Measurements from ENCODE around the gene GJD2.
A peak's percentile ranks its signal among the peaks of the same experiment; 100 is the strongest.

GJD2 gene

GRCh38 chr15:34789326-34789725 lies 34.5 kb upstream of the GJD2 start:
- no peak for TF ChIP-seq GATA3 (IDR thresholded peaks at IDR 0.05; ENCODE audit: low read depth, low read length)
- no peak for TF ChIP-seq GATA2 (IDR thresholded peaks at IDR 0.05; ENCODE audit: low read depth, low read length)

- TF ChIP-seq GATA2 (IDR thresholded peaks at IDR 0.05; ENCODE audit: low read depth, low read length) (no peak), GATA3 (IDR thresholded peaks at IDR 0.05; ENCODE audit: low read depth, low read length) (no peak)
These were observed 31.4 kb upstream of the GJD2 start for GRCh38 chr15:34786206-34786605.

DNA sequence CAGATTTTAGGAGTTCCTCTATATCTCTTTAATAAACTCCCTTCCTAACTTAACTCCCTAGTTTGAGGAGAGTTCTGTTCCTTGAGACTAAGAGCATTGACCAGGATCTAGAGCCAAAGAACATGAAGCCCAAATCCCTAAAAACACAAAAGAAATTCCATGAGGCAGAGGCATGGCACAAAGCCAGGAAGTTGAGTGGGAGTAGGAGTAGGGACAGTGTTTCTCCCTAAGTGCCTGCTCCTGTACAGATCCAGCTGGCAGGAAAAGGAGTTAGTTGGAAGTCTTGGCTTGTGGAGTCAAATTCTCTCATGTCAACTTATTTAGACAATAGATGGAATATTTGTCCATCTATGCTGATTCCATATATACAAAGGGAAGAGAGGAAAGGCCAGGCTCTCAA lies 29.2 kb upstream of the GJD2 start:
- TF ChIP-seq GATA3 (IDR thresholded peaks at IDR 0.05; ENCODE audit: low read depth, low read length), result no peak
- no peak for TF ChIP-seq GATA2 (IDR thresholded peaks at IDR 0.05; ENCODE audit: low read depth, low read length)

GRCh38 chr15:34783431-34783830 lies 28.6 kb upstream of the GJD2 start:
- TF ChIP-seq GATA3 (IDR thresholded peaks at IDR 0.05; ENCODE audit: low read depth, low read length) (no peak), GATA2 (IDR thresholded peaks at IDR 0.05; ENCODE audit: low read depth, low read length) (no peak)

DNA sequence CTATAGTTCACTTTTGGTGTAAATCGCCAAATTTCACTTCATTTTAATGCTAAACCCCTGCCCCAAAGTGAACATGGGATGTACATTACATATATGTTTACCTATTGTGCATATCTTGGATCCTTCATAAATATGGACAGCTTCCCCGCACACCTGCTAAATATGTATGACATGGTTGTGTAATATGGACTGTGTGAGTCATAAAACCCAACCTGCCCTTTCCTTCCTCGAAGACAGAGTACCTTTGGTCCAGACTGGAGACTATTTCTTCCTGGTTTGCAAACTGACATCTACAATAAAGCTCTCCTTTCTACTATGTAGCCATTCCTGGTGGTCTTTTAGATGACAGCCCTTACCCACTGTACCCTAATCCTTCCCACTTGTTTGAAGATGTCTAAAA lies 28.1 kb upstream of the GJD2 start:
- TF ChIP-seq GATA3 (IDR thresholded peaks at IDR 0.05; ENCODE audit: low read depth, low read length) (no peak), GATA2 (IDR thresholded peaks at IDR 0.05; ENCODE audit: low read depth, low read length) (no peak)

- no peak for TF ChIP-seq GATA2 (IDR thresholded peaks at IDR 0.05; ENCODE audit: low read depth, low read length)
- TF ChIP-seq GATA3 (IDR thresholded peaks at IDR 0.05; ENCODE audit: low read depth, low read length), result no peak
These were observed 25.9 kb upstream of the GJD2 start for GRCh38 chr15:34780725-34781124.

- TF ChIP-seq GATA3 (IDR thresholded peaks at IDR 0.05; ENCODE audit: low read depth, low read length), result no peak
- TF ChIP-seq GATA2 (IDR thresholded peaks at IDR 0.05; ENCODE audit: low read depth, low read length), result no peak
These were observed 21.9 kb upstream of the GJD2 start for GRCh38 chr15:34776606-34777105.

- TF ChIP-seq GATA3 (IDR thresholded peaks at IDR 0.05; ENCODE audit: low read depth, low read length), result no peak
- TF ChIP-seq GATA2 (IDR thresholded peaks at IDR 0.05; ENCODE audit: low read depth, low read length), result no peak
These were observed 19.1 kb upstream of the GJD2 start for GRCh38 chr15:34773917-34774316.

DNA sequence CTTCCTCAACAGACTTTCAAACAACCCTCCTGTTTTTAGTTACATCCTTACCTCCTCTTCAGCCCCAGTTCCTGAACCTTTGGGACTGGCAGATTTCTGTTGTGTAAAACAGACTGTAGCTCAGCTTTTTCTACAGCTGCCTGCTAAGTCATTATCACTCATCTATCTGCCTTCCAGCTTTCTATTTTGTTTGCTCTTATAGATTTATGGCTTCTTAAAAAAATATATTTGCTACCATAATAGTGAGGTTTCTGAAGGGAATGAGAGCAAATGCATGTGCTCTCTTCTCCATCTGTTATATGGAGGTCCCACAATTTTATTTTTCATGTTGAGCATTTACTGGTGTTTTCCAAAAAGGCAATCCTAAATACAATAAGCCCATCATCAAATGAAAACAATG lies 18.2 kb upstream of the GJD2 start:
- peak; percentile 36; the same call in 1 of the 2 replicates for TF ChIP-seq GATA2 (IDR thresholded peaks at IDR 0.05; ENCODE audit: low read depth, low read length)
- no peak for TF ChIP-seq GATA3 (IDR thresholded peaks at IDR 0.05; ENCODE audit: low read depth, low read length)

DNA sequence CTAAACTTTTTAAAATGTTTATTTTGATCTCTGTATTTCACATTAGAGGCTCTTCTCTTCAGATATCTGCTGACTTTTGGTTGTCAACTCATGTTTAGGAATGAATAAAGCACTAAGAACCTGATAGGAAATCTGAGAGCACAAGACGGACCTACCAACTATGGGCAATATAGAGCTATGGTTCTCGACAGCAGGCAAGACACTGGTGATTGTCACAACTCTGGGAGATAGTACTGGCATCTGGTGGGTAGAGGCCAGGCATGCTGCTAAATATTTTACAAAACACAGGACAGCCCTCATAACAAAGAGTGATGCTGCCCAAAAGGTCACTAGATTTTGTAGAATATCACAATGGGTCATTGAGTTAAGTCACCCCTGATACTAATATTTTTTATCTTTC lies 17.5 kb upstream of the GJD2 start:
- TF ChIP-seq GATA2 (IDR thresholded peaks at IDR 0.05; ENCODE audit: low read depth, low read length) (no peak), GATA3 (IDR thresholded peaks at IDR 0.05; ENCODE audit: low read depth, low read length) (no peak)

GRCh38 chr15:34769711-34770110 lies 14.9 kb upstream of the GJD2 start:
- TF ChIP-seq GATA3 (IDR thresholded peaks at IDR 0.05; ENCODE audit: low read depth, low read length), result no peak
- TF ChIP-seq GATA2 (IDR thresholded peaks at IDR 0.05; ENCODE audit: low read depth, low read length), result no peak

DNA sequence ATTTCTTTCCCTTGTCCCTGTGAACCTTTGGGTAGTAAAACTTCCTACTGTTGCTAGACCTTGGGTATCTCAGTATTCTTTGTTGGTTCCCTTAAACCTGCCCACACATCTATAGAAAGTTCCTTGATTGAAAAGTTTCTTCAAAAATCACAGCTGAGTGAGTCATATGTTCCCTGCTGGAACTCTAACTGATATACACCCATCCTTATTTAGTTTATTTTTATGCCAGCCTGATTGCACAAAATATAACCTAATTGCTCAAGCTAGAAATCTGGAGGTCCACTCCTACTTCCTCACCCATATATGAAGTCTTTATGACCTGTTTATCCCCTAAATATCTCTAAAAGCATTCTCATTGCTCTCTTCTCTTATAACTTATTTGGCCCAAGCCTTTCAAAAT lies 13.7 kb upstream of the GJD2 start:
- TF ChIP-seq GATA3 (IDR thresholded peaks at IDR 0.05; ENCODE audit: low read depth, low read length) (no peak), GATA2 (IDR thresholded peaks at IDR 0.05; ENCODE audit: low read depth, low read length) (no peak)

DNA sequence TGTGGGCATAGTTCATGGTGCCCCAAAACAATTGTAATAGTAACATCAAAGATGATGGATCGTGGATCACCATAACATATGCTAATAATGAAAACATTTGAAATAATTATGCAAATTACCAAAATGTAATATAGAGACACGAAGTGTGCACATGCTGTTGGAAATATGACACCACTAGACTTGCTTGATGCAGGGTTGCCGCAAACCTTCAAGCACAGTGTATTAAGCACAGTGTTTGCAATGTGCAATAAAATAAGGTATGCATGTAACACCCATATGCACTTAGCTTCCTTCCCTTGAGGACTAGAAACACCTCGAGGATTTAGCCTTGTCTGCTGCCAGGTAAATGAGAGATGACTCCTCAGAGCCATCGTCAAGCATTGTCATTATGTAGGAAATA lies 10.9 kb upstream of the GJD2 start:
- no peak for TF ChIP-seq GATA2 (IDR thresholded peaks at IDR 0.05; ENCODE audit: low read depth, low read length)

DNA sequence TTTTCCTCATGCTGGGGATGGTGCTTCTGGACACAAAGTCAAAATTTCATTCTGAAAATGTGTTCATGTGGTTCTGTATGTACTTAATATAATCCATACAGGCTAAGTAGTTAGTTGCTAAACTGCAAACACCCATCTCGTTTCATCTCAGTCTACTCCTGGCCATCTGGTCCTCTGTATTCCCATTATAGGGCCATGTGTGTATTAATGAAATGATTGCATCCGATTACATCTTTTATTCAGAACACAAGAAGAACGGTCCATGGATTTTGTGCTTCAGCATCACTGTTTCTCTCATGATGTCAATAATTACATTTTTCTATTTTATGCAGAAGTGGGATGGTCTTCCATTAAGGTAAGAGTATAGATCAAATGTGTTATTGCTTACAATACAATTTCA lies 6.1 kb upstream of the GJD2 start:
- TF ChIP-seq GATA3 (IDR thresholded peaks at IDR 0.05; ENCODE audit: low read depth, low read length) (peak; percentile 83), GATA2 (IDR thresholded peaks at IDR 0.05; ENCODE audit: low read depth, low read length) (peak; percentile 50)

DNA sequence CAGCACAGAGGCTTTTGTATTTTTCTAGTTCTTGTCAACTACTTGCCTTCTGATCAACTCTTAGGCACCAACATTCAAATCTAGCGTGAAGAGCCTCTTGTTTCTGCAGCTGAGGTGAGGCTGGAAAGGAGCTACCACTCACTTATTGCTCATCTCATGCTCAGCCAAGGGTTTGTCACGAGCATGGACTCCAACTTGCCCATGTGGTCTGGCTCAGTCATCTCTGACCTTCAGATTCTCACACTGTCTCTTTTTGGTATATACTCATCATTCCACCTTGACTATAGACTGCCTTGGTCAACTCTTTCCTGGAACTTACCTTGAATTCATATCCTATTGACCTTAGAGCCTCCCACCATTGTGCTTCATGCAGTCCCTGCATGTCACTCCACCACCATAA lies 5.2 kb upstream of the GJD2 start:
- TF ChIP-seq GATA2 (IDR thresholded peaks at IDR 0.05; ENCODE audit: low read depth, low read length), result no peak
- no peak for TF ChIP-seq GATA3 (IDR thresholded peaks at IDR 0.05; ENCODE audit: low read depth, low read length)

- TF ChIP-seq GATA3 (IDR thresholded peaks at IDR 0.05; ENCODE audit: low read depth, low read length) (no peak), GATA2 (IDR thresholded peaks at IDR 0.05; ENCODE audit: low read depth, low read length) (no peak)
These were observed 4.5 kb upstream of the GJD2 start for GRCh38 chr15:34759347-34759746.

Data from SH-SY5Y (cell line).